Measurements from ENCODE around the gene LTF.

Gene LTF

GRCh38 chr3:46466273-46466672, 1.6 kb upstream of the LTF start:
- no peaks in the 10 kb centered on the region for H3K9me3 ChIP-seq (ENCODE audit: control insufficient read depth, insufficient read depth, low read length)
- H3K9ac ChIP-seq (ENCODE audit: low read depth, low read length): no peak overlapping the region
- no peak overlapping the region for H3K4me3 ChIP-seq (ENCODE audit: low read depth, low read length)
- no peaks in the 10 kb centered on the region for H3K36me3 ChIP-seq (ENCODE audit: control insufficient read depth, insufficient read depth, low read length)
- H3K27me3 ChIP-seq (ENCODE audit: control insufficient read depth, insufficient read depth, low read length): peaks cover 34% of the 10 kb centered on the region
- no peak overlapping the region for H3K27ac ChIP-seq (ENCODE audit: low read depth, low read length)
- H3K4me1 ChIP-seq (ENCODE audit: control insufficient read depth, insufficient read depth, low read length): peaks cover 4% of the 10 kb centered on the region; the same call in 1 of the 2 replicates

- no peaks in the 10 kb centered on the region for H3K9me3 ChIP-seq (ENCODE audit: control insufficient read depth, insufficient read depth, low read length)
- peaks cover 4% of the 10 kb centered on the region; the same call in 1 of the 2 replicates for H3K4me1 ChIP-seq (ENCODE audit: control insufficient read depth, insufficient read depth, low read length)
- no peak overlapping the region for H3K9ac ChIP-seq (ENCODE audit: low read depth, low read length)
- peak overlapping the region; percentile 5; the same call in 1 of the 2 replicates for H3K4me3 ChIP-seq (ENCODE audit: low read depth, low read length)
- H3K27ac ChIP-seq (ENCODE audit: low read depth, low read length): no peak overlapping the region
- H3K27me3 ChIP-seq (ENCODE audit: control insufficient read depth, insufficient read depth, low read length): peaks cover 34% of the 10 kb centered on the region
- no peaks in the 10 kb centered on the region for H3K36me3 ChIP-seq (ENCODE audit: control insufficient read depth, insufficient read depth, low read length)
Measured at GRCh38 chr3:46465196-46465520, 453 bp upstream of the LTF start.

- Histone ChIP-seq H3K9me3 (ENCODE audit: control insufficient read depth, insufficient read depth, low read length) (no peaks in the 10 kb centered on the region), H3K4me1 (ENCODE audit: control insufficient read depth, insufficient read depth, low read length) (peaks cover 4% of the 10 kb centered on the region; the same call in 1 of the 2 replicates), H3K36me3 (ENCODE audit: control insufficient read depth, insufficient read depth, low read length) (no peaks in the 10 kb centered on the region), H3K27me3 (ENCODE audit: control insufficient read depth, insufficient read depth, low read length) (peaks cover 34% of the 10 kb centered on the region), H3K4me3 (ENCODE audit: low read depth, low read length) (no peak overlapping the region), H3K9ac (ENCODE audit: low read depth, low read length) (no peak overlapping the region), H3K27ac (ENCODE audit: low read depth, low read length) (no peak overlapping the region)
Measured at GRCh38 chr3:46463868-46464241, 850 bp downstream of the LTF start.

- Histone ChIP-seq H3K27ac (ENCODE audit: low read depth, low read length) (no peak overlapping the region), H3K4me1 (ENCODE audit: control insufficient read depth, insufficient read depth, low read length) (peaks cover 4% of the 10 kb centered on the region; the same call in 1 of the 2 replicates), H3K9me3 (ENCODE audit: control insufficient read depth, insufficient read depth, low read length) (no peaks in the 10 kb centered on the region), H3K36me3 (ENCODE audit: control insufficient read depth, insufficient read depth, low read length) (no peaks in the 10 kb centered on the region), H3K4me3 (ENCODE audit: low read depth, low read length) (no peak overlapping the region), H3K9ac (ENCODE audit: low read depth, low read length) (no peak overlapping the region), H3K27me3 (ENCODE audit: control insufficient read depth, insufficient read depth, low read length) (peaks cover 34% of the 10 kb centered on the region)
Measured at GRCh38 chr3:46463120-46463867, 1.4 kb downstream of the LTF start.

- Histone ChIP-seq H3K9me3 (ENCODE audit: control insufficient read depth, insufficient read depth, low read length) (no peaks in the 10 kb centered on the region), H3K27me3 (ENCODE audit: control insufficient read depth, insufficient read depth, low read length) (peaks cover 34% of the 10 kb centered on the region), H3K9ac (ENCODE audit: low read depth, low read length) (no peak overlapping the region), H3K36me3 (ENCODE audit: control insufficient read depth, insufficient read depth, low read length) (no peaks in the 10 kb centered on the region), H3K4me1 (ENCODE audit: control insufficient read depth, insufficient read depth, low read length) (peaks cover 4% of the 10 kb centered on the region; the same call in 1 of the 2 replicates), H3K27ac (ENCODE audit: low read depth, low read length) (no peak overlapping the region), H3K4me3 (ENCODE audit: low read depth, low read length) (no peak overlapping the region)
Measured at GRCh38 chr3:46462511-46462910, 2.2 kb downstream of the LTF start.

- Histone ChIP-seq H3K9me3 (ENCODE audit: control insufficient read depth, insufficient read depth, low read length) (no peaks in the 10 kb centered on the region), H3K4me3 (ENCODE audit: low read depth, low read length) (no peak overlapping the region)
Measured at GRCh38 chr3:46462111-46462510, 2.6 kb downstream of the LTF start.

GRCh38 chr3:46460051-46460450, 4.7 kb downstream of the LTF start:
- Histone ChIP-seq H3K4me3 (ENCODE audit: low read depth, low read length) (no peak overlapping the region), H3K9ac (ENCODE audit: low read depth, low read length) (no peak overlapping the region), H3K27ac (ENCODE audit: low read depth, low read length) (no peak overlapping the region), H3K9me3 (ENCODE audit: control insufficient read depth, insufficient read depth, low read length) (no peaks in the 10 kb centered on the region), H3K27me3 (ENCODE audit: control insufficient read depth, insufficient read depth, low read length) (peaks cover 23% of the 10 kb centered on the region), H3K36me3 (ENCODE audit: control insufficient read depth, insufficient read depth, low read length) (no peaks in the 10 kb centered on the region), H3K4me1 (ENCODE audit: control insufficient read depth, insufficient read depth, low read length) (peaks cover 3% of the 10 kb centered on the region; the same call in 1 of the 2 replicates)

More at GRCh38 chr3:46462111-46462510, 2.6 kb downstream of the LTF start:
- Histone ChIP-seq H3K9ac (ENCODE audit: low read depth, low read length) (no peak overlapping the region), H3K27me3 (ENCODE audit: control insufficient read depth, insufficient read depth, low read length) (peaks cover 34% of the 10 kb centered on the region), H3K27ac (ENCODE audit: low read depth, low read length) (no peak overlapping the region), H3K4me1 (ENCODE audit: control insufficient read depth, insufficient read depth, low read length) (peaks cover 4% of the 10 kb centered on the region; the same call in 1 of the 2 replicates), H3K36me3 (ENCODE audit: control insufficient read depth, insufficient read depth, low read length) (no peaks in the 10 kb centered on the region)

- no peaks in the 10 kb centered on the region for H3K36me3 ChIP-seq (ENCODE audit: control insufficient read depth, insufficient read depth, low read length)
- no peaks in the 10 kb centered on the region for H3K9me3 ChIP-seq (ENCODE audit: control insufficient read depth, insufficient read depth, low read length)
- H3K4me3 ChIP-seq (ENCODE audit: low read depth, low read length): no peak overlapping the region
- H3K27ac ChIP-seq (ENCODE audit: low read depth, low read length): no peak overlapping the region
- no peak overlapping the region for H3K9ac ChIP-seq (ENCODE audit: low read depth, low read length)
- no peaks in the 10 kb centered on the region for H3K4me1 ChIP-seq (ENCODE audit: control insufficient read depth, insufficient read depth, low read length)
- H3K27me3 ChIP-seq (ENCODE audit: control insufficient read depth, insufficient read depth, low read length): no peaks in the 10 kb centered on the region
Measured at GRCh38 chr3:46456118-46456517, 8.6 kb downstream of the LTF start.

- Histone ChIP-seq H3K9me3 (ENCODE audit: control insufficient read depth, insufficient read depth, low read length) (no peaks in the 10 kb centered on the region), H3K9ac (ENCODE audit: low read depth, low read length) (no peak overlapping the region), H3K27me3 (ENCODE audit: control insufficient read depth, insufficient read depth, low read length) (no peaks in the 10 kb centered on the region), H3K27ac (ENCODE audit: low read depth, low read length) (no peak overlapping the region), H3K4me1 (ENCODE audit: control insufficient read depth, insufficient read depth, low read length) (no peaks in the 10 kb centered on the region), H3K4me3 (ENCODE audit: low read depth, low read length) (no peak overlapping the region), H3K36me3 (ENCODE audit: control insufficient read depth, insufficient read depth, low read length) (no peaks in the 10 kb centered on the region)
Measured at GRCh38 chr3:46455231-46456115, 9.2 kb downstream of the LTF start.

- Histone ChIP-seq H3K4me1 (ENCODE audit: control insufficient read depth, insufficient read depth, low read length) (no peaks in the 10 kb centered on the region), H3K27me3 (ENCODE audit: control insufficient read depth, insufficient read depth, low read length) (no peaks in the 10 kb centered on the region), H3K9ac (ENCODE audit: low read depth, low read length) (no peak overlapping the region), H3K4me3 (ENCODE audit: low read depth, low read length) (no peak overlapping the region), H3K9me3 (ENCODE audit: control insufficient read depth, insufficient read depth, low read length) (no peaks in the 10 kb centered on the region), H3K36me3 (ENCODE audit: control insufficient read depth, insufficient read depth, low read length) (no peaks in the 10 kb centered on the region), H3K27ac (ENCODE audit: low read depth, low read length) (no peak overlapping the region)
Measured at GRCh38 chr3:46454606-46455005, 10.1 kb downstream of the LTF start.

- H3K27me3 ChIP-seq (ENCODE audit: control insufficient read depth, insufficient read depth, low read length): no peaks in the 10 kb centered on the region
Measured at GRCh38 chr3:46454209-46454595, 10.5 kb downstream of the LTF start.

More at GRCh38 chr3:46454209-46454595, 10.5 kb downstream of the LTF start:
- no peaks in the 10 kb centered on the region for H3K4me1 ChIP-seq (ENCODE audit: control insufficient read depth, insufficient read depth, low read length)
- no peaks in the 10 kb centered on the region for H3K36me3 ChIP-seq (ENCODE audit: control insufficient read depth, insufficient read depth, low read length)
- H3K9ac ChIP-seq (ENCODE audit: low read depth, low read length): no peak overlapping the region
- H3K9me3 ChIP-seq (ENCODE audit: control insufficient read depth, insufficient read depth, low read length): no peaks in the 10 kb centered on the region
- no peak overlapping the region for H3K4me3 ChIP-seq (ENCODE audit: low read depth, low read length)
- no peak overlapping the region for H3K27ac ChIP-seq (ENCODE audit: low read depth, low read length)
